Parathyroid adenoma (tissue), 2 donors: ENCODE data around the gene CYP27A1.

Source experiments
- H2AFZ ChIP-seq: fragments of 300-600 bp; sonication (generic); one replicate; pipeline ENCODE4 v1.7.0; 2017; ENCODE audit warnings: antibody characterized with exemption, mild to moderate bottlenecking
- H3K27ac ChIP-seq: fragments of 300-600 bp; sonication (generic); one replicate; pipeline ENCODE4 v1.7.0; 2017
- H3K27me3 ChIP-seq: fragments of 300-600 bp; sonication (generic); one replicate; pipeline ENCODE4 v1.7.0; 2017; ENCODE audit warnings: low read length; ENCODE audit not compliant: control insufficient read depth, insufficient read depth
- H3K36me3 ChIP-seq: fragments of 300-600 bp; sonication (generic); one replicate; pipeline ENCODE4 v1.7.0; 2017; ENCODE audit warnings: low read length; ENCODE audit not compliant: control insufficient read depth, insufficient read depth
- H3K4me1 ChIP-seq: fragments of 300-600 bp; sonication (generic); one replicate; pipeline ENCODE4 v1.7.0; 2017; ENCODE audit warnings: control low read depth
- H3K4me2 ChIP-seq: fragments of 300-600 bp; sonication (generic); one replicate; pipeline ENCODE4 v1.7.0; 2017; ENCODE audit warnings: low read length
- H3K4me3 ChIP-seq: fragments of 300-600 bp; sonication (generic); one replicate; pipeline ENCODE4 v1.7.0; 2017; ENCODE audit warnings: low read depth, low read length
- H3K79me2 ChIP-seq: fragments of 300-600 bp; sonication (generic); one replicate; pipeline ENCODE4 v1.7.0; 2017; ENCODE audit warnings: control low read depth
- H3K9ac ChIP-seq: fragments of 300-600 bp; sonication (generic); one replicate; pipeline ENCODE4 v1.7.0; 2017; ENCODE audit warnings: mild to moderate bottlenecking
- H3K9me3 ChIP-seq: fragments of 300-600 bp; sonication (generic); one replicate; pipeline ENCODE4 v1.7.0; 2017; ENCODE audit warnings: low read length; ENCODE audit not compliant: control insufficient read depth
- CTCF ChIP-seq: fragments of 300-600 bp; sonication (generic); IDR thresholded peaks from one replicate; pipeline ENCODE4 v1.7.0; 2017; ENCODE audit warnings: antibody characterized with exemption, mild to moderate bottlenecking
- donor health status: primary hyperparathyroidism.

The CYP27A1 gene

GRCh38 chr2:218788529-218789255 lies 6.7 kb downstream of the CYP27A1 start:
- Histone ChIP-seq H3K36me3 (no peaks in the 10 kb centered on the region), H3K4me3 (no peak overlapping the region), H3K9ac (no peak overlapping the region), H3K27ac (no peak overlapping the region), H3K79me2 (peaks cover 5% of the 10 kb centered on the region), H3K27me3 (no peaks in the 10 kb centered on the region), H3K4me1 (no peaks in the 10 kb centered on the region), H2AFZ (no peak overlapping the region), H3K9me3 (no peaks in the 10 kb centered on the region), H3K4me2 (no peak overlapping the region)
- TF ChIP-seq CTCF: no peak

DNA sequence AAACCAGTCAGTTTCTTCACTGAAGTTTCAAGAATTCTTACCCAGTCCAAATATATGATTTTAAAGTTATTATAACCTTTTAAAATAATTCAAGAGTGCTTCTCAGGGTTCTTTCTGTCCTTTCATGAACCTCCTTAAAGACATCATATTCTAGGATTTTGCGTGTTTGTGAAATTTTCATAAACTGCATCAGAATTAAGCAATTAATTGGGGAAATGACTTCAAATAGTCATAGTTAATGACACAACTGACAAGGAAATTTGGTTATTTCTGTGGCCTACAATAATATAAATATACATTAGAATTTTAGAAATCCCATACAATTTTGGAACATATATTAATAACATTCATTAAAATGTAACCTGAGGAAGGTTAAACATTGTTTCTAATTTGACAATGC lies 10.5 kb downstream of the CYP27A1 start:
- Histone ChIP-seq H3K9ac (no peak overlapping the region), H3K36me3 (no peaks in the 10 kb centered on the region), H3K4me2 (no peak overlapping the region), H3K4me1 (no peaks in the 10 kb centered on the region), H3K79me2 (no peaks in the 10 kb centered on the region), H3K4me3 (no peak overlapping the region), H3K9me3 (no peaks in the 10 kb centered on the region), H2AFZ (no peak overlapping the region), H3K27ac (no peak overlapping the region), H3K27me3 (no peaks in the 10 kb centered on the region)
- TF ChIP-seq CTCF: no peak

GRCh38 chr2:218796691-218797090 lies 14.7 kb downstream of the CYP27A1 start:
- H3K4me2 ChIP-seq: no peak overlapping the region
- H3K27me3 ChIP-seq: no peaks in the 10 kb centered on the region
- TF ChIP-seq CTCF: no peak
- no peak overlapping the region for H3K4me3 ChIP-seq
- H3K9ac ChIP-seq: no peak overlapping the region
- no peaks in the 10 kb centered on the region for H3K36me3 ChIP-seq
- no peaks in the 10 kb centered on the region for H3K79me2 ChIP-seq
- no peaks in the 10 kb centered on the region for H3K4me1 ChIP-seq
- no peak overlapping the region for H3K27ac ChIP-seq
- H2AFZ ChIP-seq: no peak overlapping the region
- H3K9me3 ChIP-seq: no peaks in the 10 kb centered on the region

DNA sequence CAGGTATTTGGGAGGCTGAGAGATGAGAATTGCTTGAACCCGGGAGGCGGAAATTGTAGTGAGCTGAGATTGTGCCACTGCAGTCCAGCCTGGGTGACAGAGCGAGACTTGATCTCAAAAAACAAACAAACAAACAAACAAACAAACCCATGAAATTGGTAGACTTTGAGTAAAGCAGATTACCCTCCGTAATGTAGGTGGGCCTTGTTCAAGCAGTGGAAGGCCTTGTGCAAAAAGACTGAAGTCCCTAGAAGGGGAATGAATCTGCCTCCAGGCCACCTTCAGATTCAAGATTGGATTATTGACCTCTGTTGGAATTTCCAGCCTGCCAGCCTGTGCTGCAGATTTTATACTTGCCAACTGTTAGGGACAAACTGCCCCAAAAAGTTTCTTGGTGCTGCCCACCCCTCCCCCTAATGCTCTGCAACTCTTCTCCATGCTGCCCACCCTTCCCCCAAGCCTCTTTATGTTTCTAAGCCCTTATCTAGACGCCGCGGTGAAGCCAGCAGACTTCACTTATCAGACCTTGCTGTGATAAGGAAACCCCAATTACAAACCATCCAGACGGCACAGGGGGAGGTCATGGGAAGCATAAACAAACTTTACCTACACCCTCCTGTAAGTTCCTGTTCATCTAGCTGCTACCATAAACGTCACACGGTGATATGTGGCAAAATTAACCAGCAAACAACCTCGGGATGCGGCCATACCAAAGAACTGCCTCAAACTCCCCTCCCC lies 17.0 kb downstream of the CYP27A1 start:
- Histone ChIP-seq H3K9ac (no peak overlapping the region), H3K4me3 (no peak overlapping the region), H3K9me3 (no peaks in the 10 kb centered on the region), H3K27me3 (no peaks in the 10 kb centered on the region), H2AFZ (no peak overlapping the region), H3K4me1 (no peaks in the 10 kb centered on the region), H3K36me3 (no peaks in the 10 kb centered on the region), H3K79me2 (no peaks in the 10 kb centered on the region), H3K27ac (no peak overlapping the region), H3K4me2 (no peak overlapping the region)
- TF ChIP-seq CTCF: no peak
